ENCODE results near the gene ADRB2. TPM values are rescaled to one million over a fixed set of nuclear protein-coding genes. Genes with fewer than 3 reads are reported as not detected.
"Not testable (repeated sequence)": the region's sequence is repeated elsewhere in the genome, so short reads cannot be mapped to it uniquely, and the experiment has no call there.

ADRB2 gene
- total RNA-seq, 1 donor from 2014 or later = 3.2 TPM

- no peaks in the 10 kb centered on the region for H3K9me3 Mint-ChIP-seq
- no peaks in the 10 kb centered on the region for H3K36me3 Mint-ChIP-seq (ENCODE audit: low read depth)
- intact Hi-C loops (cut with micrococcal nuclease) = no loop called here
- H3K4me1 Mint-ChIP-seq = no peaks in the 10 kb centered on the region
- ChIA-PET POLR2A (no interaction called here), CTCF (no interaction called here)
- H3K4me3 Mint-ChIP-seq = no peak overlapping the region
- TF ChIP-seq CTCF (IDR thresholded peaks at IDR 0.05) = no peak
- no peaks in the 10 kb centered on the region for H3K27me3 Mint-ChIP-seq
- ATAC-seq (ENCODE audit: low read depth) = no peak
- no peak for DNase-seq
- H3K27ac Mint-ChIP-seq = no peak overlapping the region
These were observed 48.9 kb downstream of the ADRB2 start for GRCh38 chr5:148875205-148875875.

GRCh38 chr5:148877436-148877835, 51.0 kb downstream of the ADRB2 start:
- H3K4me1 Mint-ChIP-seq; DNase-seq; H3K27ac Mint-ChIP-seq; POLR2A ChIA-PET; H3K27me3 Mint-ChIP-seq; H3K4me3 Mint-ChIP-seq; intact Hi-C loops (cut with micrococcal nuclease); H3K9me3 Mint-ChIP-seq; H3K36me3 Mint-ChIP-seq (ENCODE audit: low read depth); ATAC-seq (ENCODE audit: low read depth): not testable (repeated sequence)
- CTCF ChIA-PET = interaction anchor here (0.7 kb wide), 1 partner anchor 104 kb away, joined by 3 read pairs; no protein-coding TSS in a partner anchor

Other genes starting within 250 kb of the ADRB2 start
- gene HTR4, start 172.1 kb upstream of the ADRB2 start, total RNA-seq = not detected in 2 replicates
- not detected in 2 replicates for gene SH3TC2, start 236.5 kb downstream of the ADRB2 start, total RNA-seq

Data from activated B cell treated with CpG ODN at 0.5 μM for 24 hours (primary cell).